B cell (primary cell): Measurements from ENCODE around the gene WDR86.

Source experiments
- EZH2 ChIP-seq: IDR thresholded peaks from 2 replicates; pipeline ENCODE4 v1.6.1; 2012; ENCODE audit warnings: borderline replicate concordance, low read depth, mild to moderate bottlenecking, moderate library complexity, low read length; ENCODE audit not compliant: insufficient read depth, poor library complexity, severe bottlenecking
- TF ChIP-seq, protein P1 (sequence below): fragments of 200-600 bp; IDR thresholded peaks from one replicate; pipeline ENCODE4 v1.8.0; 2022; ENCODE audit warnings: antibody characterized with exemption, mild to moderate bottlenecking

DNA sequence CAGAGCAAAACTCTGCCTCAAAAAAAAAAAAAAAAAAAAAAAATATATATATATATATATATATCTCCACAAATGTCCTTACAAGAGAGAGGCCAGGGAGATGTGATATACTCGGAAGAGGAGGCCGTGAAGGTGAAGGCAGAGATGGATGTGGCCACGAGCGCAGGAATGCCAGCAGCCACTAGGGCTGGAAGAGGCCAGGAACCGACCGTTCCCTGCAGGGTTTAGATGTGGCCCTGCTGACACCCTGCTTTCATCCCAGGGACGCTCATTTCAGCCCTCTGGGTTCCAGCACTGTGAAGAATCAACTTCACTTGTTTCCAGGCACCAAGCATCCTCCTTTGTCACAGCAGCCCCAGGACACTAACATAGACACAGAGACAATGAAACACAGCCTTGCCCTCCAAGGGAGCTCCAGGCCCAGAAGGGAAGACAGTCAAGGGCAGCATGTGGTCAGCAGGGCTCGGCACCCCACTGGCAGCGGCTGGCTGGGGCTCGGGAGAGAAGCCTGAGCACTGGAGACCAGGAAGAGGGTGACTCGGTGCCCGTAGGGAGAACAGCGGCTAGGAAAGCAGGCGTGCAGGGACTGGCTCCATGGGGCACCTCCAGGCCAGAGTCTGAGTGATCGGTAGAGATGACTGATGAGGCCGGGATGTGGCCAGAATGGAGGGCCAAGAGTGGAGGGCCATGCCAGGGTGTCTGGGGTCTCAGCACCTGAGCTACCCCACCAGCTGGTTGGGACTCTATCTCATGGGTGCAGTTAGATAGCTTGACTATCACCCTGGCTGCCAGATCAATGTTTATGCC is 7.6 kb downstream of the WDR86 start:
- TF ChIP-seq, protein P1, sequence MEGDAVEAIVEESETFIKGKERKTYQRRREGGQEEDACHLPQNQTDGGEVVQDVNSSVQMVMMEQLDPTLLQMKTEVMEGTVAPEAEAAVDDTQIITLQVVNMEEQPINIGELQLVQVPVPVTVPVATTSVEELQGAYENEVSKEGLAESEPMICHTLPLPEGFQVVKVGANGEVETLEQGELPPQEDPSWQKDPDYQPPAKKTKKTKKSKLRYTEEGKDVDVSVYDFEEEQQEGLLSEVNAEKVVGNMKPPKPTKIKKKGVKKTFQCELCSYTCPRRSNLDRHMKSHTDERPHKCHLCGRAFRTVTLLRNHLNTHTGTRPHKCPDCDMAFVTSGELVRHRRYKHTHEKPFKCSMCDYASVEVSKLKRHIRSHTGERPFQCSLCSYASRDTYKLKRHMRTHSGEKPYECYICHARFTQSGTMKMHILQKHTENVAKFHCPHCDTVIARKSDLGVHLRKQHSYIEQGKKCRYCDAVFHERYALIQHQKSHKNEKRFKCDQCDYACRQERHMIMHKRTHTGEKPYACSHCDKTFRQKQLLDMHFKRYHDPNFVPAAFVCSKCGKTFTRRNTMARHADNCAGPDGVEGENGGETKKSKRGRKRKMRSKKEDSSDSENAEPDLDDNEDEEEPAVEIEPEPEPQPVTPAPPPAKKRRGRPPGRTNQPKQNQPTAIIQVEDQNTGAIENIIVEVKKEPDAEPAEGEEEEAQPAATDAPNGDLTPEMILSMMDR, result no peak
- TF ChIP-seq EZH2, result no peak
